CD1c-positive myeloid dendritic cell (primary cell): Measurements from ENCODE around the gene ADARB1.

Experiments used
- DNase-seq: peaks from one replicate; pipeline ENCODE4 v3.0.0-alpha.2; 2016; ENCODE audit errors: extremely low spot score

Gene ADARB1

DNA sequence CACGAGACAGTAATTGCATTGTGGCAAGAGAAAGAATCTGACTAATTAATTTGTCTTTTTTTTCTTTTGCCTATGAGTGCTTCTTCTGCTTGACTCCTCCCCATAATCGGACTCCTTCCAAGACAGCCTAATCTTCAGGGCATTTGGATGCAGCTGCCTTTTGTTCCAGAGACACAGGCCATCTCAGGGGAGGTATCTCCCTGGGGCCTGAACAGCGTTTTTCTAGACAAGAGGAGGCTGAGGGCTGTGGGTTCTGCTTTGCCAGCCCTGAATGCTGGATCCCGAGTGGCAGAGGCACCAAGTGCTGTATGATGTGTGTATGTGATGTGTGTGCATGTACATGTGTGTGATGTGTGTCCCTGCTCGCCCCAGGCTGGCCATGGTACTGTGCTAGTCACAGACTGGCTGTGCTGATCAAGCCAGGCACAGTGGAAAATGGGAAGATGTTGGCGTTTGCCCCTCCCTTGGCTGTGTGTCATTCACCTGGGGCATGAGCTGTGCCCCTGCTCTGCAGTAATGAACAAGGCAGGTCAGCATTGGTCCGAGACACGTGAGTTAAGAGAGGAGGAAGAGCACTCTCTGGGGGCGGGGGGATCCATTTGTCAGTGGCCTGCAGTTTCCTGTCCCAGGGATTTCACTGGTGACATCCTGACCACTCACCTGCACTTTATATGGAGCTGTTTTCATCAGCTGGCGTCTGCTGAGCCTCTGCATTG lies 77.2 kb downstream of the ADARB1 start:
- DNase-seq = peak; percentile 18

DNA sequence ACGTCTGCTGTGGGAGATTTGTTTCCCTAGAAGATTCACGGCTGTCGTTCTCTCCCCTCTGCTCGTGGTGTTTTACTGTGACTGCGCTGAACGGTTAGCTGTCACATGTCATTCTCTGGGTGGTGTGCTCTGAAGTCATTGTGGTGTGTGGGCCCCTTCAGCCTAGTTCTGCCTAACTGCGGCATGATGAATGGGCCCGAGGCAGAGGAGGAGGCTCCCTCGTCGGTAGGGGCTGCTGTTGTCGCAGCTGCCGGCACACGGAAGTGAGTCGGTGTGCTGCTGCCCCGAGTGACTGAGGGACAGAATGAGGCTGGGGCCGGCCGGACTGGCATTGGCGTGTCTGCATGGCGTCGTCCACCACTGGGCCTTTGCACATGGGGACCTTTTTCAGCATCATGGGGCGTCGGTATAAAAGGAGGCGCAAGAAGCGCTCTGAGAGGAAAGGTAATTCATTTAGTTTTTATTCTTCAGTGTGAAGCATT lies 77.9 kb downstream of the ADARB1 start:
- peak; percentile 88 for DNase-seq

DNA sequence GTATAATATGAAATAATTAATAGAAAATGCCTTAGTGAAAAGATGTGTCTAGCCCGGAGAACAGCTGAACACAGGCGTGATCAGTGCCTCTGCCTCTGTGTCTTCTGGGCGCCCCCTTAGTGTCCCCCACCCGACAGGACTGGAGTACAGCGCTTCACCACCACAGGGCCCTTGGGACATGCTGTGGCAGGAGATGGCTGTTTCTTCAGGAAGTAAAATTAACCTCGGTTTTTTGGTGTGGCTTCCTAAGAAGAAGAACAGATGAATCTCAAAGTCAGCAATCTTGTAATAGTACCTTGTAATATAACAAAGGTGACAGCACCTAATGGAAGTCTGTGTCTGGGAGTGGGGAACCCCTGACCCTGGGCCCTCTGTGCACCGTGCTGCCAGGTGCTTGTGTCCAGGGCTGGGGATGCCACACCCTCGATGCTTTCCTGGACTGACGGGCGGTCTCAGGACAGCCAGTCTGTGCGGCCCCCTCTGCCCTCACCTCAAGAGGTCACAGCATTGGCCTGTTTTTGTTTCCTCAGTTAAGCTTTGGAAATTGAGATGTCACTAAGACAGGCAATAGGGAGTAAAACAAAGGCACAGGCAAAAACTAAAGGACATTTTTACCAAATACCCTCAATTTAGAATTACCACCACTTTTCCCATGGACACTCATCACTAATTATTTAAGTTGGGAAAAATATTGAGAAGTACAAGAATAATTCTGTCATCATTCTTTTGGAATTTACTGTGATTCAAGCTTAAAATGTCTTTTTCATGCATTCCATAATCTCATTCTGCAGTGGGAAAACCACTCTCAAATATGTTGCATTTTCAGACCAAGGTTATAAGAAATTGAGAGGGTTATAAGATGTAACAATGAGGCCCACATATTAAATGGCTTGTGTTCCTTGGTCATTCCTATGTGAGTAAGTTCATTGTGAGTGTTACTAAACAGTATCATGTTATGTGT lies 79.3 kb downstream of the ADARB1 start:
- peak; percentile 19 for DNase-seq

DNA sequence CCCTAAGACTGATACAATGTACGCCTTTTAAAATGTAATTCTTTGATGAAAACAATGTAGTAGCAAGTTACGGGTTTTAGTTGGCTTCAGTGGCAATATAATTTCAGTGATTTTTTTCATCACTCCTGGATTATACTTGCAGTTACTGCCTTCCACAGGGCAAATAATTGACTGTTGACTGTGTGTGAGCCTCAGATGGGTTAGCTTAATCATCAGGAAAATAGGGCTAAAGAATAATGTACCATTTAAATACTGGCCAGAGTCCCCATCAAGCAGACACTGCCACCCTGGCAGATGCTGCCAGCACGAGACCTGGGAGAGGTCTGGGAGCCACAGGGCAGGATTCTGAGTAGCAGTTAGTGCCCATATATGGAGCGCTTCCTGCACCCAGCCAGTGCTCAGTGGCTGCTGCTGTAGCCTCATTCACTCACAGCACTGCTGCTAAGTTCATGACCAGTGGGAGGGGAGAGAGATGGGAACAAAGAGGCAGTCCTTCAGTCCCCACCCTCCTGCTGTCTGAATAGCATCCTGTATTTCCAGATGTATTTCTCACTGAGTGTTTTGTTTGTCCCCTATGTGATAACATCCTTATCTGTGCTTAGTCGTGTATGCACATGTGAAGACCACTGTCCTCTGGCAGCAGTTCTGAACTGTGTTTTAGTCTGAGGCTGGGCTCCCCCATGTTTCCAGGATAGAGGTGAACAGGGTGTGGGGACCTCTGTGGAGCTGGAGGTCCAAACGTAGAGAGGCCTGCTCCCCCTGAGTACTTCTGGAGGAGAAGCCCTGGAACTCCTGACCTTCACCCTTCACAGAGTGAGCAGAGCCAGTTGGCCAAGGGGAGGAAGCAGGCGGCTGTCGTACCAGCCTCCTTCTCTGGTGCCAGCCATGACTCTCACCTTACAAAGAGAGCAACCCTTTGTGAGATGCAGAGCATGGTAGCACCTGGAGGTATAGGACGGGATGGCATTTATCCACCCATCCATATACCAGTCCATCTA lies 80.4 kb downstream of the ADARB1 start:
- DNase-seq = peak; percentile 20

DNA sequence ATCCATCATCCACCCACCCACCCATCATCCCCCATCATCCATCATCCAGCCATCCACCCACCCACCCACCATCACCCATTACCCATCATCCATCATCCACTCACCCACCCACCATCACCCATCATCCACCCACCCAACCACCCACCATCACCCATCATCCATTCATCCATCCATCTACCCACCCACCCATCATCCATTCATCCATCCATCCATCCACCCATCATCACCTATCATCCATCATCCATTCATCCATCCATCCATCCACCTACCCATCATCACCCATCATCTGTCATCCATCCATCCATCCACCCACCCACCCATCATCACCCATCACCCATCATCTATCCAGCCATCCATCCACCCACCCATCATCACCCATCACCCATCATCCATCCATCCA lies 81.5 kb downstream of the ADARB1 start:
- no peak for DNase-seq

DNA sequence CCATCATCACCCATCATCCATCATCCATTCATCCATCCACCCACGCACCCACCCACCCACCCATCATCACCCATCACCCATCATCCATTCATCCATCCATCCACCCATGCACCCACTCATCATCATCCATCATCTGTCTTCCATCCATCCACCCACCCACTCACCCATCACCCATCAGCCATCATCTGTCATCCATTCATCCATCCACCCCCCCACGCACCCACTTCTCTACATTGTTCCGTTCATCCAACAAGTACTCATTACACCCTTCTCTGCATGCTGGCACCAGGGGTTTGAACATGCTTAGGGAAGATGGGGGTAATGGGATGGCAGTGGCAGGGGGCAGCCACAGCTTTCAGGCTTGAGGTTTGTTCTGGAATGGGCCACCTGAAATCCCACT lies 82.1 kb downstream of the ADARB1 start:
- DNase-seq = no peak

DNA sequence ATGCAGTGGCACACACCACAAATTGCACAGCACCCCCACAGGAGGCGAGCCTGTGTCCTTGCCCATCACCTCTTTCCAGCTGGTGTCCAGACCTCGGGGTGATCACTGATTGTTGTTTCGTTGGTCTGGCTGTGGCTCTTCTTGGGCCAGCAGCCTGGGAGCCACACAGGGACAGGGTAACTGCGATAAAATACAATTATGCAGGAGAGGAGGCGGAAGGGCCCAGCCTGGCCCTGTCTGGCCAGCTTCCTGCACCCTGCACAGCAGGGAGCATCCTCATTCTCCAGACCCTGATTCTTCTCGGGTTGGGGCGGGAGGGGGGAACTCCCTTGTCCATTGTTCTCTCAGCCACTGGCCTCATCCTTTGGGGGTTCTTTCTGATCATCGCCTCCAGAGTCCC lies 83.6 kb downstream of the ADARB1 start:
- DNase-seq = no peak

DNA sequence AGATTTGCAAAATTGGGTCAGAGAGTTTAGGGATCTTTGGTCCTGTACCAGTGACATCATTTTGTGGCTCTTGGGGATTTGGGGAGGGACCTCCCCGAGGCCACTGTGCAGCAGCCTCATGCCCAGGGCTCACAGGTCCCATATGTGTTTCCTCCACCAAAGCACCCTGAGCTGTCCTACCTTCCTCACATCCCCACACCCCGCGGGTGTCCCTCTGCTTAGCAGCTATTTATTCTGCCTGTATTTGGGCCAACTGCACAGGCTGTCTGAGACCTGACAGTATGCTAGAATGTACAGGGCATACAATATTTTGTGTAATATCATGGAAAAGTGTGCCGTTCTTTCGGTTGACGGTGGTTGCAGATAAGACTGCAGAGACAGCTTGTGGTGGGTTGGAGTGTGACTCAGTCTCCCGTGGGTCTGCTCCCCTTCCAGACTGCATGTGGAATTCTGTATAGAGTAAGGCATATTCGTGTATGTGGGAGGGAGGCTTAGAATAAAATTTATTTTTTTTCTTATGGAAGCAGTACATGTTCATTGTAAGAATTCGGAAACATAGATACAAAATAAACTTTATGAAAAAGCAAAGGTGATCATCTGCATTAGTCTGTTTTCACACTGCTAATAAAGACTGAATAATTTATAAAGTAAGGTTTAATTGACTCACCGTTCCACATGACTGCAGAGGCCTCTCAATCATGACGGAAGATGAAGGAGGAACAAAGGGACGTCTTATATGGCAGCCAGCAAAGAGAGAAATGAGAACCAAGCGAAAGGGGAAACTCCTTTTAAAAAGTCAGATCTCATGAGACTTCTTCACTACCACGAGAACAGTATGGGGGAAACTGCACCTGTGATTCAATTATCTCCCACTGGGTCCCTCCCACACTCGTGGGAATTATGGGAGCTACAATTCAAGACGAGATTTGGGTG lies 84.4 kb downstream of the ADARB1 start:
- peak; percentile 55 for DNase-seq

DNA sequence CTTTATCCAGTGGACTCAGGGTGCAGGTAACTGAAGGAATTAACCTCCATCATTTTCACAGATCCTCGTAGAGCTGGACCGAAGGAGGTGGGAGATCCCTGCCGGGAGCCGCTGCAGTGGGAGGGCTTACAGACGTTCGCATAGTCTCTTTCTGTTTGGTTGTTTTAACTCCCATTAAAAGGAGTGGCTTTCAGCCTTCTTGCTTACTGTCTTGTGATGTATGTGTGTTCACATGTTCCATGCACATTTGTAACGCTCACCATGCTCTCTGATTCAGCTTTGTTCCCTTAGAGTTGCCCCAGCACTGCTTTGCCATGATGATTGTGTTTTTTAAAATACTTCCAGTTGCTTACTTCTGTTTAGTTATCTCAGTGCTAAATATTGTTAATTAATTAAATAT lies 85.8 kb downstream of the ADARB1 start:
- no peak for DNase-seq

DNA sequence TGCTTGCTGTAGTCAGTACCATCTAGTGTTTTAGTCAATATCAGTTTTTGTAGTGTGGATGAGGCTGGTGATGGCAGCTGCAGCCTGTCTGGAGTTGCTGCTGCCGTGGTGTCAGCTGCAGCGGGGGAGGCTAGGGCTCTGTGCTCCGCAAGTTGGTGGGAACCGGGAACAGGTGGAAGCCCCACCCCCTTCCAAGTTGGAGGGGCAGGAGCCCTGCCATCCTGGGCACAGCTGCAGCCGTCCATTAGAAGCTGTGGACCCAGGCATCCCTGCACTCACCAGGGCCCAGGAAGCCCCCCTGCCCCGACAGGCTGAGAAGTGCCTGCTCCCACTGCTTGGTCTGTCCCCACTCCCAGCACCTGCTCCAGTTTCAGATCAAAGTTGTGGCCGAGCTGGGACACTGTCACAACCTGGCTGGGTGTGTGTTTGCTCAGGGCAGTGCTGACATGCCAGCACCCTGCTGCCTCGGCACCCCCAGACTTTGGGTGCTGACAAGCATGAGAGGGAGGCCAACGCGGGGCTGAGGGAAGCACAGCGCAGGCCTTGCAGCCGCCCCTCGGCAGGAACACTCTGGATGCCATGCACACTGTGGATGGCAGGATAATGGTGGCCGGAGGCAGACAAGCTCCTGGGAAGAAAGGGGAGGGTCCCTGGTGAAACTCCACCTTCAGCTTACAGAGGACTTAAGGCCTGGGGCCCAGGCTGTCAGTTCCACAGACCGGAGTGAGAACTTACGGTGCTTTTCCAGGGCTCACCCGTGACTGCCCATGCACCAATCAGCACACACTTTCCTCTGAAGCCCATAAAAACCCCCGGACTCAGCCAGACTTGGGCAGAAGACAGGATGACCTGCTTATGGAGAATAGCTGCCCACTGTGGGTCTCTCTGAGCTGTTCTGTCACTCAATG lies 86.9 kb downstream of the ADARB1 start:
- no peak for DNase-seq

DNA sequence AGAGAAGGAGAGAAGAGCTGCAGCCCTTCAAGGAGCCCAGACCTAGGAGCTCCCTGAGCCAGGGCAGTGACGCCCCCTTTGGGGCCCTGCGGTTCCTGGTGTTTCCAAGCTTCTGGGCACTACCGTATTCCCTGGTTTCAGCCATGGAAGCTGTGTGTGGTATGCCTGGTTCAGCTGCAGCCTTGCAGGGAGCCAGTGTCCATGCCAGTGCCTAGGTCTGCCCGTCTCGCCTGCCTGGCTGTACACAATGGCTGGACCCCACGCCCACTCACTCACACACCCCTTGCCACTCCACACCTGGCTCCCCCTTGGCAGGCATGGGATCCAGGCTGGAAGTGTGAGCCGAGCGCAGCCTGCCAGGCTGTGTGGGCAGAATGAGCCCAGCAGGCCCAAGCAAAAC lies 87.7 kb downstream of the ADARB1 start:
- DNase-seq = no peak

DNA sequence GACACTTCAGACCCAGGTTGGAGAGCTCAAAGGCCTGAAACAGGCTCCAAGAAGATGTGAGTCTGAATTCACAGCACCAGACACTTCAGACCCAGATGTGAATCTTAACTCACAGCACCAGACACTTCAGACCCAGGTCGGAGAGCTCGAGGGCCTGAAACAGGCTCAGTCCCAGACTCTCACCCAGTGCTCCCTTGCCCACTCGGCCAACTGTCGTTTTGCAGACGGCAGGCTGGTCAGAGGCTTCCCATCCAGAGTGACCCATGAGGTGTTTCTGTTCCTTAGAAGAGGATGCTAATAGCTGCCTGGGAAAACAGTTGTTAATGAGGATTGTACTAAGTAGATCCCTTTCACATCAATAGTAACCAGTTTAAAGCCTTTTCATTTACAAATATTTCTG lies 88.4 kb downstream of the ADARB1 start:
- no peak for DNase-seq

DNA sequence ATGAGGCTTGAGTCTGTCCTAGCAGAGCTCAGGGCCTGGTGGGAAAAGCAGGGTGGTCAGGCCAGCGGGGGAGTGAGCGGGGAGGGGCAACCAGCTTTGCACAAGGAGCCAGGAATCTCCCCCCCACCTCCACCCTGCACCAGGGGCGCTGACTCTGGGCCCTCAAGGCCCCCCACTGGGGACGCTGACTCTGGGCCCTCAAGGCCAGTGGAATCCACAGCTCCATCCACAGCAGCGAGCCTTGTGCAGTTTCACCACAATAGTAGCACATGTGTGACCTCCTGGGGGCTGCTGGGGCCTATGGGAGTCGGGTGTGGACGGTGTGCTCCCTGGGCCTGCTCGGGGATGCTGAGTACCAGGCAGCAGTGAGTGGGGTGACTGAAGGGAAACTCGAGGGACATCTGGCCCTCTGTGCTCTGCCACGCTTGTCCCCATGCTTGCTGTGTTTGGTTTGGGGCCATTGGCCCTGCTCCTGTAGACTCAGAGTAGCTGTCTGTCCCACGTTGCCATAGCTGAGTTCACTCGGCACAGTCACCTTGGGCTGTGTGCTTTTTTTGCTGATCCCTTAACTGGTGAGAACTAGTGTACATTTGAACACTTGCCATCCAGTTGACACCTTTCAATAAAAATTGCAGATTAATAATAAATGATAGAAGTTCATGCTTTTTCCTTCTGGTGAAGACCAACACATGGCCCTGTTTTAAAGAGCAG lies 89.2 kb downstream of the ADARB1 start:
- DNase-seq = no peak

DNA sequence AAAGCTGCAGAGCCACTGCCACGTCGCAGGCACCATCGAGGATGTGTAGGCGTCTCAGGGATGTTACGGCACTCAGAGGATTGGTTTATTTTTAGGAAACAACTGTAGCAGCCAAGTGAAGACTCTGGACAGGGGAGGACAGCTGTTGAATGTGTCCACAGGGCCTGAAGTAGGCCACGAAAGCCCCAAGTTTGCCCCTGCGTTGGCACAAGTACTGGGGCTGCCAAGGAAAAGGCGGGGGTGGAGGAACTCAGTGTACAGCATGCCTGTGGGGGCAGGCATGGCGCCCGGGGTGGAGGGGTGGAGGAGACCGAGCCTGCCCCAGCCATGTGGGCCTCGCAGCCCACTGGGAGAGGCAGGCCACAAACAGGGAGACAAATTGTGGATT lies 89.7 kb downstream of the ADARB1 start:
- no peak for DNase-seq

DNA sequence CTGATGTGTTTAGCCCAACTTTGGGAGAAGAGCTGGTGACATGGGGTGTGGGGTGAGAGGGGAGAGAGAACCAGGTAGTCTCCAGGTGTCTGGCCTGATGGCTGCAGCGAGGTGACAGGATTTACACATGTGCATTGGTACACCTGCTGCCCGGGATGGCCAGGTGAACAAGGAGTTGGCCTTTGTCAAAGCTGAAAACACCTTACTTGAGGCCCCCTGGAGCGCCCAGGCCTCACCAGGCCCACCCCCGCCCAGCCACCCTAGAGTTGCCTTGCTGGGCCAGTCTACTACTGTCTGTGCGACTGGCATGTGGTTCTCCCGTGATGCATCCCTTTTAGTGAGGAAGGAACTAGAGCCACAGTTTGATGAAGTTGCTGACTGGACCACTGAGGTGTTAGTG lies 90.5 kb downstream of the ADARB1 start:
- no peak for DNase-seq

DNA sequence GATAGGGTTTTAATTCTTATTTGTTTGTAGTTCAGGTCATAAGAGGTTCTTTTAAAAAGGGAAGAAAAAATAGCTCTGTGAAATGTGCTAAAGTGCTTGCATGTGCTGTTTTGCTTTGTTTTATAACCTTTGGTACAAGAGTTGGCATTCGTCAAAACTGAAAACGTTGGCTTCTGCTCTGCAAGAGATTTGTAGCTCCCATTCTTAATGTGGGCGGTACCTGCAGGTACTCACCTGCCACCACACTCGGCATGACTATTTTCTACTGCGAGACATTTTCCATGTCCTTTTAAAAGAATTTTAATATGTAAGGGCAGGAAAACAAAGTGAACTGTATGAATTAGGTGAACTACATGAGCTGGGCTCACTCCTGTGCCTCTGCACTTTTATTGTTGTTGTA lies 92.6 kb downstream of the ADARB1 start:
- DNase-seq = no peak

DNA sequence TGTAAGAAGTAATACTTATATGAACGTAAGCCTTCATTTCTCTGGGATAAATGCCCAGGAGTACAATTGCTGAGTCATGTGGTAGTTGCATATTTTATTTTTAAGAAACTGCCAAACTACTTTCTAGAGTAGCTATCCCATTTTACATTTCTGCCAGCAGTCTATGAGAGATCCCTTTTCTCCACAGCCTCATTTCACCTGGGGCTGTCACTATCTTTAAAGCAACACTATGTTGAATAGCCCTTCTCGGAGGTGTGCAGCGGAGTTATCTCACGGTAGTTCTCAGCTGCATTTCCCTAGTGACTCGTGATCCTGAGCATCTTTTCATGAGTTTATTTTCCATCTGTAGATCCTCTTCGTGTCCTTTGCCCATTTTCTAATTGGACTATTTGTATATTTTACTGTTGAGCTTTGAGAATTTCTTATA lies 93.4 kb downstream of the ADARB1 start:
- DNase-seq = no peak

DNA sequence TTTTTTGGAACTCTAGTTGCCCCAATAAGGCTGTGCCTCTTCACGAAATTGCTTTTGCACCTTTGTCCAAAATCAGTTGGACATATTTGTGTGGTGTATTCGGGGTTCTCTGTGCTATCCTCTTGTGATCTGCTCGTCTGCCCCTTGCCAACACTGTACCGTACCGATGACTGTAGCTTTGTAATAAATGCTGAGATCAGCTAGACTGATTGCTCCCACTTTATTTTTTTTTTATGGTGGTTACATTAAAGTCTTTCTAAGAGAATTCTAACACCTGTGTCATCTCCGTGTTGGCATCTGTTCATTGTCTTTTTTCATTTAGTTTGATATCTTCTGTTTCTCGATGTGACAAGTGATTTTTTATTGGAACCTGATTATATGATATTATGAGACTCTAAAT lies 94.1 kb downstream of the ADARB1 start:
- no peak for DNase-seq

DNA sequence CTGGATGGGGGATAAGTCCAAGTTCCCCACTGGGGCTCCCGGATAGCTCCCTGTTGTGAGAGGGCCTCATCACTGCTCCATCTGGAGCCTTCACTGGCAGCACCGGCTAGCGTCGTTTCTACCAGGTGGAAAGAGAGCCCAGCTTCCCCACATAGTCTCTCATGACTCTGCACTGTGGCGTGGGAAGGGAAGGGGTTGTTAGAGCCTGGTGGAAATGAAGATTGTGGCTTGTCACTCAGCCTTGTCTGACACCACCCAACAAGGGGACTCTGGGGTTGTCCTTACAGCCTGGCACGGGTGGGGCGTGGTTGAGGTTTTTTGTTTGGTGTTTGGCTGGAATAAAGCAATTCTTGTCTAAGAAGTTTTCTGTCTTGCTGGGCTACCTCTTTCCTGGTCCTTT lies 94.6 kb downstream of the ADARB1 start:
- peak; percentile 38 for DNase-seq
